HepG2 (cell line): ENCODE results near the gene FANCG.

Experiments used
- E2F1 ChIP-seq: sonication (generic); formaldehyde crosslinking; IDR thresholded peaks from 2 replicates; pipeline ENCODE4 v1.5.0; 2020; ENCODE audit warnings: missing genetic modification reagents
- EZH2 ChIP-seq: conservative IDR thresholded peaks from 2 replicates; pipeline ENCODE4 v1.6.1; 2012; ENCODE audit warnings: mild to moderate bottlenecking, low read depth, low read length, moderate library complexity
- KLF9 ChIP-seq: IDR thresholded peaks from 2 replicates; pipeline ENCODE4 v1.6.1; 2016; ENCODE audit warnings: low read depth
- MEIS2 ChIP-seq: sonication (generic); formaldehyde crosslinking; IDR thresholded peaks from 2 replicates; pipeline ENCODE4 v1.9.0; 2021; ENCODE audit warnings: mild to moderate bottlenecking, missing genetic modification reagents
- SRSF4 ChIP-seq: fragments of 200-400 bp; formaldehyde crosslinking; IDR thresholded peaks from one replicate; pipeline ENCODE4 v1.6.1; 2018; ENCODE audit warnings: mild to moderate bottlenecking, low read depth, low read length, moderate library complexity; ENCODE audit not compliant: poor library complexity, severe bottlenecking
- ZNF124 ChIP-seq: sonication (generic); formaldehyde crosslinking; IDR thresholded peaks from 2 replicates; pipeline ENCODE4 v1.4.0; 2020; ENCODE audit warnings: missing genetic modification reagents
- TF ChIP-seq, protein P1 (sequence below): sonication (generic); formaldehyde crosslinking; IDR thresholded peaks from 2 replicates; pipeline ENCODE4 v1.5.0; 2020; ENCODE audit warnings: mild to moderate bottlenecking, missing genetic modification reagents, moderate library complexity

DNA sequence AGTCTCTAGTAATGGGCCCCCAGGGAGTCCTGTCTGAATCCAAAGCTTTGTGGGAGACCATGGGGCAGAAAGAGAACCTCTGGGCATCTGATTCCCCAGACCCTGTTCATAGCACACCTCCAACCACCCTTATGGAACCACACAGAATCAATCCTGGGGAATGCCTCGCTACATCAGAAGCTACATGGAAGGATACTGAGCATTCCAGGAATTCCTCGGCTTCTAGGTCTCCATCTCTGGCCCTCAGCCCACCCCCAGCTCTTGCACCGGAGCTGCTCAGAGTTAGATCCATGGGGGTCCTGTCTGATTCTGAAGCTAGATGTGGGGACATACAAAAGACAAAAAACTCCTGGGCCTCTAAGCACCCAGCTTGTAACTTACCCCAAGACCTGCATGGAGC is 35.7 kb downstream of the FANCG start:
- TF ChIP-seq KLF9 (CRISPR knock-in tag) (no peak), SRSF4 (no peak), EZH2 (no peak), ZNF124 (no peak), E2F1 (CRISPR knock-in tag) (no peak), MEIS2 (CRISPR knock-in tag) (no peak)
- TF ChIP-seq, protein P1, sequence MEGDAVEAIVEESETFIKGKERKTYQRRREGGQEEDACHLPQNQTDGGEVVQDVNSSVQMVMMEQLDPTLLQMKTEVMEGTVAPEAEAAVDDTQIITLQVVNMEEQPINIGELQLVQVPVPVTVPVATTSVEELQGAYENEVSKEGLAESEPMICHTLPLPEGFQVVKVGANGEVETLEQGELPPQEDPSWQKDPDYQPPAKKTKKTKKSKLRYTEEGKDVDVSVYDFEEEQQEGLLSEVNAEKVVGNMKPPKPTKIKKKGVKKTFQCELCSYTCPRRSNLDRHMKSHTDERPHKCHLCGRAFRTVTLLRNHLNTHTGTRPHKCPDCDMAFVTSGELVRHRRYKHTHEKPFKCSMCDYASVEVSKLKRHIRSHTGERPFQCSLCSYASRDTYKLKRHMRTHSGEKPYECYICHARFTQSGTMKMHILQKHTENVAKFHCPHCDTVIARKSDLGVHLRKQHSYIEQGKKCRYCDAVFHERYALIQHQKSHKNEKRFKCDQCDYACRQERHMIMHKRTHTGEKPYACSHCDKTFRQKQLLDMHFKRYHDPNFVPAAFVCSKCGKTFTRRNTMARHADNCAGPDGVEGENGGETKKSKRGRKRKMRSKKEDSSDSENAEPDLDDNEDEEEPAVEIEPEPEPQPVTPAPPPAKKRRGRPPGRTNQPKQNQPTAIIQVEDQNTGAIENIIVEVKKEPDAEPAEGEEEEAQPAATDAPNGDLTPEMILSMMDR (CRISPR knock-in tag): no peak
